Measurements from ENCODE around the gene CTNNA1.
"Not testable (repeated sequence)": the region's sequence is repeated elsewhere in the genome, so short reads cannot be mapped to it uniquely, and the experiment has no call there.

Gene CTNNA1

GRCh38 chr5:138820695-138821094 lies 67.5 kb downstream of the CTNNA1 start:
- no peak for DNase-seq

- DNase-seq, result no peak
Observed at GRCh38 chr5:138824516-138824915, 71.3 kb downstream of the CTNNA1 start.

- DNase-seq, result no peak
Observed at GRCh38 chr5:138824924-138825863, 72.0 kb downstream of the CTNNA1 start.

GRCh38 chr5:138828556-138828955 lies 75.3 kb downstream of the CTNNA1 start:
- no peak for DNase-seq

GRCh38 chr5:138829341-138829740 lies 76.1 kb downstream of the CTNNA1 start:
- no peak for DNase-seq

- no peak for DNase-seq
Observed at GRCh38 chr5:138831703-138832102, 78.5 kb downstream of the CTNNA1 start.

- DNase-seq, result no peak
Observed at GRCh38 chr5:138832218-138832617, 79.0 kb downstream of the CTNNA1 start.

- no peak for DNase-seq
Observed at GRCh38 chr5:138833080-138833479, 79.9 kb downstream of the CTNNA1 start.

GRCh38 chr5:138833726-138834480 lies 80.7 kb downstream of the CTNNA1 start:
- no peak for DNase-seq

GRCh38 chr5:138834853-138835252 lies 81.6 kb downstream of the CTNNA1 start:
- not testable (repeated sequence) for DNase-seq

- DNase-seq, result no peak
Observed at GRCh38 chr5:138837160-138837559, 83.9 kb downstream of the CTNNA1 start.

GRCh38 chr5:138840103-138840502 lies 86.9 kb downstream of the CTNNA1 start:
- DNase-seq, result no peak

- no peak for DNase-seq
Observed at GRCh38 chr5:138841531-138841930, 88.3 kb downstream of the CTNNA1 start.

GRCh38 chr5:138843316-138844124 lies 90.3 kb downstream of the CTNNA1 start:
- DNase-seq, result no peak

- DNase-seq, result no peak
Observed at GRCh38 chr5:138844125-138844461, 90.9 kb downstream of the CTNNA1 start.

GRCh38 chr5:138844812-138845513 lies 91.7 kb downstream of the CTNNA1 start:
- DNase-seq, result no peak

GRCh38 chr5:138849439-138849838 lies 96.2 kb downstream of the CTNNA1 start:
- DNase-seq, result no peak

- DNase-seq, result no peak
Observed at GRCh38 chr5:138849882-138850281, 96.7 kb downstream of the CTNNA1 start.

- DNase-seq, result no peak
Observed at GRCh38 chr5:138850865-138851435, 97.7 kb downstream of the CTNNA1 start.

GRCh38 chr5:138853132-138853531 lies 99.9 kb downstream of the CTNNA1 start:
- no peak for DNase-seq

GRCh38 chr5:138867011-138867410 lies 113.8 kb downstream of the CTNNA1 start:
- DNase-seq, result no peak

- no peak for DNase-seq
Observed at GRCh38 chr5:138869038-138869437, 115.8 kb downstream of the CTNNA1 start.
